Liver (tissue), 9 donors: ENCODE data around the gene DYRK1A. TPM values are rescaled to one million over a fixed set of nuclear protein-coding genes. Genes with fewer than 3 reads are reported as not detected.

Source experiments
- DNase-seq: peaks from one replicate; pipeline ENCODE4 v3.0.0-alpha.2; 2017; ENCODE audit warnings: low spot score
- H3K27ac ChIP-seq, 2 donors: one replicate each; pipeline ENCODE4 v1.7.0; 2013; ENCODE audit warnings: inconsistent platforms in 2 of 2, low read length in 2 of 2, control low read depth in 1 of 2, low read depth in 1 of 2, mild to moderate bottlenecking in 1 of 2
- H3K27me3 ChIP-seq, 4 donors: one replicate each; pipeline versions ENCODE4 v1.6.1 to v1.7.0; 2013; ENCODE audit warnings: low read length in 3 of 4, inconsistent platforms in 1 of 4, mild to moderate bottlenecking in 1 of 4, moderate library complexity in 1 of 4; ENCODE audit not compliant: control insufficient read depth in 4 of 4, insufficient read depth in 4 of 4
- H3K36me3 ChIP-seq, 4 donors: one replicate each; pipeline versions ENCODE4 v1.6.1 to v1.7.0; 2013; ENCODE audit warnings: low read length in 3 of 4, mild to moderate bottlenecking in 3 of 4, low read depth in 1 of 4, moderate library complexity in 1 of 4; ENCODE audit not compliant: control insufficient read depth in 4 of 4, insufficient read depth in 3 of 4
- H3K4me1 ChIP-seq, 4 donors: one replicate each; pipeline versions ENCODE4 v1.6.1 to v1.7.0; 2013; ENCODE audit warnings: low read length in 3 of 4, mild to moderate bottlenecking in 3 of 4, moderate library complexity in 1 of 4; ENCODE audit not compliant: control insufficient read depth in 4 of 4, insufficient read depth in 4 of 4
- H3K4me3 ChIP-seq, 3 donors: one replicate each; pipeline versions ENCODE4 v1.6.1 to v1.7.0; 2013; ENCODE audit warnings: low read length in 3 of 3, control low read depth in 1 of 3, low read depth in 1 of 3, mild to moderate bottlenecking in 1 of 3
- H3K9ac ChIP-seq, 2 donors: one replicate each; pipeline ENCODE4 v1.7.0; 2013; ENCODE audit warnings: low read length in 2 of 2, mild to moderate bottlenecking in 2 of 2, moderate library complexity in 2 of 2, control low read depth in 1 of 2, low read depth in 1 of 2
- H3K9me3 ChIP-seq, 4 donors: one replicate each; pipeline versions ENCODE4 v1.6.1 to v1.7.0; 2013; ENCODE audit warnings: low read length in 3 of 4; ENCODE audit not compliant: control insufficient read depth in 4 of 4
- EGR1 ChIP-seq, 2 donors: IDR thresholded peaks; 2 replicates each; pipeline ENCODE4 v1.6.1; 2016 to 2018; ENCODE audit warnings: antibody characterized with exemption in 2 of 2, low read depth in 2 of 2
- FOXA1 ChIP-seq: IDR thresholded peaks from 2 replicates; pipeline ENCODE4 v1.6.1; 2016; ENCODE audit warnings: antibody characterized with exemption
- FOXA2 ChIP-seq: IDR thresholded peaks from 2 replicates; pipeline ENCODE4 v1.6.1; 2016; ENCODE audit warnings: antibody characterized with exemption
- GABPA ChIP-seq, 2 donors: IDR thresholded peaks in 1 of 2; conservative IDR thresholded peaks in 1 of 2; 2 replicates each; pipeline ENCODE4 v1.6.1; 2016; ENCODE audit warnings: antibody characterized with exemption in 2 of 2, mild to moderate bottlenecking in 1 of 2, moderate library complexity in 1 of 2
- HNF4G ChIP-seq: IDR thresholded peaks from 2 replicates; pipeline ENCODE4 v1.6.1; 2016; ENCODE audit warnings: antibody characterized with exemption
- JUND ChIP-seq, 2 donors: IDR thresholded peaks; 2 replicates each; pipeline ENCODE4 v1.6.1; 2016; ENCODE audit warnings: antibody characterized with exemption in 2 of 2
- NR2F2 ChIP-seq: IDR thresholded peaks from 2 replicates; pipeline ENCODE4 v1.6.1; 2016; ENCODE audit warnings: antibody characterized with exemption
- RXRA ChIP-seq, 2 donors: IDR thresholded peaks; 2 replicates each; pipeline ENCODE4 v1.6.1; 2017 to 2018; ENCODE audit warnings: antibody characterized with exemption in 2 of 2, mild to moderate bottlenecking in 1 of 2
- SP1 ChIP-seq: IDR thresholded peaks from 2 replicates; pipeline ENCODE4 v1.6.1; 2018; ENCODE audit warnings: antibody characterized with exemption, mild to moderate bottlenecking
- TAF1 ChIP-seq: conservative IDR thresholded peaks from 2 replicates; pipeline ENCODE4 v1.6.1; 2016; ENCODE audit warnings: antibody characterized with exemption, mild to moderate bottlenecking
- YY1 ChIP-seq: IDR thresholded peaks from 2 replicates; pipeline ENCODE4 v1.6.1; 2016; ENCODE audit warnings: antibody characterized with exemption, mild to moderate bottlenecking
- WGBS: extraction: QIAGEN DNeasy Blood & Tissue Kit; methylation state at CpG from one replicate; pipeline ENCODE4 v1.1.7; 2013; 5-methylcytosine and 5-hydroxymethylcytosine counted together
- polyA plus RNA-seq, 2 donors: library from polyadenylated mRNA; stranded (reverse) in 1 of 2; unstranded in 1 of 2; fragments of 200-250 nt in 1 of 2; fragments of >200 nt in 1 of 2; fragmentation: Nextera tagmentation in 1 of 2; extraction: Ambion mirVana in 1 of 2; gene quantifications; one replicate each; pipeline versions ENCODE4 v1.2.1 to v1.2.3, GENCODE V29; 2013 to 2015
- total RNA-seq, 2 donors: library from RNA; depleted of rRNA; stranded (reverse); fragments of >200 nt; gene quantifications; one replicate each; pipeline ENCODE4 v1.2.3, GENCODE V29; 2014
- TF ChIP-seq, protein P1 (sequence below): IDR thresholded peaks from 2 replicates; pipeline ENCODE4 v1.6.1; 2016; ENCODE audit warnings: antibody characterized with exemption, mild to moderate bottlenecking
- TF ChIP-seq, protein P2 (sequence below): IDR thresholded peaks from 2 replicates; pipeline ENCODE4 v1.6.1; 2016; ENCODE audit warnings: antibody characterized with exemption
- TF ChIP-seq, protein P3 (sequence below): fragments of 150-350 bp; IDR thresholded peaks from 2 replicates; pipeline ENCODE4 v1.5.1; 2017; ENCODE audit warnings: improper control_type of control experiment, low read depth, low read length; ENCODE audit not compliant: missing input control
- TF ChIP-seq, protein P4 (sequence below): IDR thresholded peaks from 2 replicates; pipeline ENCODE4 v1.6.1; 2016; ENCODE audit warnings: antibody characterized with exemption
- TF ChIP-seq, protein P5 (sequence below): IDR thresholded peaks from 2 replicates; pipeline ENCODE4 v1.6.1; 2016; ENCODE audit warnings: antibody characterized with exemption
- donor health status: healthy.
- donor health status: healthy.
- donor health status: healthy.
- donor health status: healthy.
- donor health status: healthy.

Gene DYRK1A
- total and polyA plus RNA-seq, 4 donors, result 5.1 to 58.3 (median 22.9) TPM

DNA sequence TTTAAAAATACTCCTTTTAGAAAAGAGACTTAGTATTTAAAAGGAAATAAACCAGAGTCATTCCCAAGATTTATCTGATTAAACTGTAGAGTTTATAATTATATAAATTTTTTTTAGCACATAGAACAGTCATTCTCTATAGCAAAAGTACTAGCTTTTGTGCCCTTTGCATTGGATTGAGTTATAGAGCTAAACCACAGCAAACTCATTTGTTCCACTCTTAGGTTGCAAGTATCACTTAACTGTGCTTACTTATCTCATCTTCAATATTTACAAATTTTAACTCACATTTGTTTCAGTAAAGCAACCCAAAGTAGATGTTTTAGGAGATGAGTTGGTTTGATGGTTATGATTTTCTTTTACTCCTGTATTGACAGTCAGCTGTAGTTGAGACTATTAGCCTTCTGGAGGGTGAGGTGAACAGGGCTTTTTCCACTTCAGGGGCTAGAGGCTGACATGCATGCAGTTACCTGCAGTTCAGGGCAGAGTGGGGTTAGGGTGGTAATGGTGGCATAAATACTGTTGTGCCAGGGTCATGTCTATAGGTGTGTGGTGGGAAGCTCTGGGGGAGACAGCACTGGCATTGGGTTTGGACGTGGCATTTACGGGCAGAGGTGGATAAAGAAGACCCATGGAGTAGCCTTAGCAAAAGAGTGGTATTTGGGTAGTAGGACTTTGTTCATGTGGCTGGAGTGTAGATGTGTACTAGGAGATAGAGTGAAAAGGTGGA lies 42.1 kb downstream of the DYRK1A start:
- DNase-seq, result no peak
- WGBS, result 94% methylated on average over 2 of the region's 2 CpGs
- H3K9me3 ChIP-seq, result no peaks in the 10 kb centered on the region
- no peaks in the 10 kb centered on the region for H3K27me3 ChIP-seq
- H3K4me1 ChIP-seq, result peaks cover 8 to 41% (median 30%) of the 10 kb centered on the region in 4 donors
- H3K9ac ChIP-seq, result no peak overlapping the region
- no peak overlapping the region for H3K4me3 ChIP-seq
- H3K27ac ChIP-seq, result no peak overlapping the region
- H3K36me3 ChIP-seq, result no peaks in the 10 kb centered on the region
- TF ChIP-seq RXRA (IDR thresholded peaks at IDR 0.05), result no peak
- TF ChIP-seq NR2F2, result no peak
- TF ChIP-seq HNF4G, result no peak
- no peak for TF ChIP-seq JUND (IDR thresholded peaks at IDR 0.05)
- TF ChIP-seq EGR1 (IDR thresholded peaks at IDR 0.05; ENCODE audit: low read depth in 2 of 2), result no peak

DNA sequence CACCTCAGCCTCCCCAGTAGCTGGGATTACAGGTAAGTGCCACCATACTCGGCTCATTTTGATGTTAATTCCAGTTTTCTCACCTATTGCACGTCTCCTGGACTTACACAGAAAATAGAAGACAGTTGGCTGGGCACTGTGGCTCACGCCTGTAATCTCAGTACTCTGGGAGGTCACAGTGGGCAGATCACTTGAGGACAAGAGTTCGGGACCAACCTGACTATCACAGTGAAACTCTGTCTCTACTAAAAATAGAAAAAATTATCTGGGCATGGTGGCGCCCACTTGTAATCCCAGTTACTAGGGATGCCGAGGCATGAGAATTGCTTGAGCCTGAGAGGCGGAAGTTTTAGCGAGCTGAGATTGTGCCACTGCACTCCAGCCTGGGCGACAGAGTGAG lies 44.1 kb downstream of the DYRK1A start:
- H3K9ac ChIP-seq, result no peak overlapping the region
- no peaks in the 10 kb centered on the region for H3K9me3 ChIP-seq
- H3K4me3 ChIP-seq, result no peak overlapping the region
- H3K4me1 ChIP-seq, result peaks cover 8 to 40% (median 26%) of the 10 kb centered on the region in 4 donors
- no peak for TF ChIP-seq FOXA1
- TF ChIP-seq, protein P1, sequence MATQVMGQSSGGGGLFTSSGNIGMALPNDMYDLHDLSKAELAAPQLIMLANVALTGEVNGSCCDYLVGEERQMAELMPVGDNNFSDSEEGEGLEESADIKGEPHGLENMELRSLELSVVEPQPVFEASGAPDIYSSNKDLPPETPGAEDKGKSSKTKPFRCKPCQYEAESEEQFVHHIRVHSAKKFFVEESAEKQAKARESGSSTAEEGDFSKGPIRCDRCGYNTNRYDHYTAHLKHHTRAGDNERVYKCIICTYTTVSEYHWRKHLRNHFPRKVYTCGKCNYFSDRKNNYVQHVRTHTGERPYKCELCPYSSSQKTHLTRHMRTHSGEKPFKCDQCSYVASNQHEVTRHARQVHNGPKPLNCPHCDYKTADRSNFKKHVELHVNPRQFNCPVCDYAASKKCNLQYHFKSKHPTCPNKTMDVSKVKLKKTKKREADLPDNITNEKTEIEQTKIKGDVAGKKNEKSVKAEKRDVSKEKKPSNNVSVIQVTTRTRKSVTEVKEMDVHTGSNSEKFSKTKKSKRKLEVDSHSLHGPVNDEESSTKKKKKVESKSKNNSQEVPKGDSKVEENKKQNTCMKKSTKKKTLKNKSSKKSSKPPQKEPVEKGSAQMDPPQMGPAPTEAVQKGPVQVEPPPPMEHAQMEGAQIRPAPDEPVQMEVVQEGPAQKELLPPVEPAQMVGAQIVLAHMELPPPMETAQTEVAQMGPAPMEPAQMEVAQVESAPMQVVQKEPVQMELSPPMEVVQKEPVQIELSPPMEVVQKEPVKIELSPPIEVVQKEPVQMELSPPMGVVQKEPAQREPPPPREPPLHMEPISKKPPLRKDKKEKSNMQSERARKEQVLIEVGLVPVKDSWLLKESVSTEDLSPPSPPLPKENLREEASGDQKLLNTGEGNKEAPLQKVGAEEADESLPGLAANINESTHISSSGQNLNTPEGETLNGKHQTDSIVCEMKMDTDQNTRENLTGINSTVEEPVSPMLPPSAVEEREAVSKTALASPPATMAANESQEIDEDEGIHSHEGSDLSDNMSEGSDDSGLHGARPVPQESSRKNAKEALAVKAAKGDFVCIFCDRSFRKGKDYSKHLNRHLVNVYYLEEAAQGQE, result no peak
- no peak for TF ChIP-seq SP1
- no peak for TF ChIP-seq FOXA2
- TF ChIP-seq, protein P2, sequence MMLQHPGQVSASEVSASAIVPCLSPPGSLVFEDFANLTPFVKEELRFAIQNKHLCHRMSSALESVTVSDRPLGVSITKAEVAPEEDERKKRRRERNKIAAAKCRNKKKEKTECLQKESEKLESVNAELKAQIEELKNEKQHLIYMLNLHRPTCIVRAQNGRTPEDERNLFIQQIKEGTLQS, result no peak
- TF ChIP-seq YY1, result no peak
- TF ChIP-seq, protein P3, sequence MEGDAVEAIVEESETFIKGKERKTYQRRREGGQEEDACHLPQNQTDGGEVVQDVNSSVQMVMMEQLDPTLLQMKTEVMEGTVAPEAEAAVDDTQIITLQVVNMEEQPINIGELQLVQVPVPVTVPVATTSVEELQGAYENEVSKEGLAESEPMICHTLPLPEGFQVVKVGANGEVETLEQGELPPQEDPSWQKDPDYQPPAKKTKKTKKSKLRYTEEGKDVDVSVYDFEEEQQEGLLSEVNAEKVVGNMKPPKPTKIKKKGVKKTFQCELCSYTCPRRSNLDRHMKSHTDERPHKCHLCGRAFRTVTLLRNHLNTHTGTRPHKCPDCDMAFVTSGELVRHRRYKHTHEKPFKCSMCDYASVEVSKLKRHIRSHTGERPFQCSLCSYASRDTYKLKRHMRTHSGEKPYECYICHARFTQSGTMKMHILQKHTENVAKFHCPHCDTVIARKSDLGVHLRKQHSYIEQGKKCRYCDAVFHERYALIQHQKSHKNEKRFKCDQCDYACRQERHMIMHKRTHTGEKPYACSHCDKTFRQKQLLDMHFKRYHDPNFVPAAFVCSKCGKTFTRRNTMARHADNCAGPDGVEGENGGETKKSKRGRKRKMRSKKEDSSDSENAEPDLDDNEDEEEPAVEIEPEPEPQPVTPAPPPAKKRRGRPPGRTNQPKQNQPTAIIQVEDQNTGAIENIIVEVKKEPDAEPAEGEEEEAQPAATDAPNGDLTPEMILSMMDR, result no peak
- TF ChIP-seq GABPA (IDR thresholded peaks at IDR 0.05 in 1 of 2, conservative IDR thresholded peaks at IDR 0.05 in 1 of 2), result no peak
- no peak for TF ChIP-seq TAF1
- TF ChIP-seq EGR1 (IDR thresholded peaks at IDR 0.05; ENCODE audit: low read depth in 2 of 2), result no peak
- TF ChIP-seq, protein P4, sequence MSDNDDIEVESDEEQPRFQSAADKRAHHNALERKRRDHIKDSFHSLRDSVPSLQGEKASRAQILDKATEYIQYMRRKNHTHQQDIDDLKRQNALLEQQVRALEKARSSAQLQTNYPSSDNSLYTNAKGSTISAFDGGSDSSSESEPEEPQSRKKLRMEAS, result no peak
- TF ChIP-seq JUND (IDR thresholded peaks at IDR 0.05), result no peak
- TF ChIP-seq, protein P5, sequence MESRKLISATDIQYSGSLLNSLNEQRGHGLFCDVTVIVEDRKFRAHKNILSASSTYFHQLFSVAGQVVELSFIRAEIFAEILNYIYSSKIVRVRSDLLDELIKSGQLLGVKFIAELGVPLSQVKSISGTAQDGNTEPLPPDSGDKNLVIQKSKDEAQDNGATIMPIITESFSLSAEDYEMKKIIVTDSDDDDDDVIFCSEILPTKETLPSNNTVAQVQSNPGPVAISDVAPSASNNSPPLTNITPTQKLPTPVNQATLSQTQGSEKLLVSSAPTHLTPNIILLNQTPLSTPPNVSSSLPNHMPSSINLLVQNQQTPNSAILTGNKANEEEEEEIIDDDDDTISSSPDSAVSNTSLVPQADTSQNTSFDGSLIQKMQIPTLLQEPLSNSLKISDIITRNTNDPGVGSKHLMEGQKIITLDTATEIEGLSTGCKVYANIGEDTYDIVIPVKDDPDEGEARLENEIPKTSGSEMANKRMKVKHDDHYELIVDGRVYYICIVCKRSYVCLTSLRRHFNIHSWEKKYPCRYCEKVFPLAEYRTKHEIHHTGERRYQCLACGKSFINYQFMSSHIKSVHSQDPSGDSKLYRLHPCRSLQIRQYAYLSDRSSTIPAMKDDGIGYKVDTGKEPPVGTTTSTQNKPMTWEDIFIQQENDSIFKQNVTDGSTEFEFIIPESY, result no peak
- TF ChIP-seq HNF4G, result no peak
- WGBS, result 91% methylated on average over 9 of the region's 9 CpGs
- H3K36me3 ChIP-seq, result no peaks in the 10 kb centered on the region
- no peak for DNase-seq
- H3K27ac ChIP-seq, result no peak overlapping the region
- no peaks in the 10 kb centered on the region for H3K27me3 ChIP-seq
